Chondrocyte (in vitro differentiated cells): ENCODE results near the gene PBRM1. TPM values are rescaled to one million over a fixed set of nuclear protein-coding genes. Genes with fewer than 3 reads are reported as not detected.

Source experiments
- DNase-seq: peaks from one replicate; pipeline ENCODE4 v3.0.0; 2021; ENCODE audit warnings: mixed read lengths, low spot score
- H3K27ac Mint-ChIP-seq: one replicate; pipeline ENCODE4 v1.8.0; 2021; ENCODE audit warnings: mild to moderate bottlenecking, moderate library complexity, mixed read lengths; ENCODE audit not compliant: unreplicated experiment
- H3K27me3 Mint-ChIP-seq: 2 replicates; pipeline ENCODE4 v1.8.0; 2021; ENCODE audit warnings: low read depth, mixed read lengths
- H3K36me3 Mint-ChIP-seq: 2 replicates; pipeline ENCODE4 v1.8.0; 2021; ENCODE audit warnings: low read depth, mixed read lengths
- H3K4me1 Mint-ChIP-seq: 2 replicates; pipeline ENCODE4 v1.8.0; 2021; ENCODE audit warnings: low read depth, mild to moderate bottlenecking, mixed read lengths
- H3K4me3 Mint-ChIP-seq: one replicate; pipeline ENCODE4 v1.8.0; 2021; ENCODE audit warnings: mild to moderate bottlenecking, moderate library complexity, mixed read lengths; ENCODE audit not compliant: unreplicated experiment
- H3K9me3 Mint-ChIP-seq: 2 replicates; pipeline ENCODE4 v1.8.0; 2021; ENCODE audit warnings: low read depth, mixed read lengths
- total RNA-seq: library from RNA; stranded (reverse); gene quantifications from 3 replicates; pipeline ENCODE4 v1.2.1, GENCODE V29; 2021
- TF ChIP-seq, protein P1 (sequence below): fragments of 200-600 bp; sonication (generic); IDR thresholded peaks from 2 replicates; pipeline ENCODE4 v1.5.0; 2021; ENCODE audit warnings: antibody characterized with exemption, mild to moderate bottlenecking, moderate library complexity

The PBRM1 gene
- total RNA-seq, 1 donor from 2014 or later = 69.0 TPM

DNA sequence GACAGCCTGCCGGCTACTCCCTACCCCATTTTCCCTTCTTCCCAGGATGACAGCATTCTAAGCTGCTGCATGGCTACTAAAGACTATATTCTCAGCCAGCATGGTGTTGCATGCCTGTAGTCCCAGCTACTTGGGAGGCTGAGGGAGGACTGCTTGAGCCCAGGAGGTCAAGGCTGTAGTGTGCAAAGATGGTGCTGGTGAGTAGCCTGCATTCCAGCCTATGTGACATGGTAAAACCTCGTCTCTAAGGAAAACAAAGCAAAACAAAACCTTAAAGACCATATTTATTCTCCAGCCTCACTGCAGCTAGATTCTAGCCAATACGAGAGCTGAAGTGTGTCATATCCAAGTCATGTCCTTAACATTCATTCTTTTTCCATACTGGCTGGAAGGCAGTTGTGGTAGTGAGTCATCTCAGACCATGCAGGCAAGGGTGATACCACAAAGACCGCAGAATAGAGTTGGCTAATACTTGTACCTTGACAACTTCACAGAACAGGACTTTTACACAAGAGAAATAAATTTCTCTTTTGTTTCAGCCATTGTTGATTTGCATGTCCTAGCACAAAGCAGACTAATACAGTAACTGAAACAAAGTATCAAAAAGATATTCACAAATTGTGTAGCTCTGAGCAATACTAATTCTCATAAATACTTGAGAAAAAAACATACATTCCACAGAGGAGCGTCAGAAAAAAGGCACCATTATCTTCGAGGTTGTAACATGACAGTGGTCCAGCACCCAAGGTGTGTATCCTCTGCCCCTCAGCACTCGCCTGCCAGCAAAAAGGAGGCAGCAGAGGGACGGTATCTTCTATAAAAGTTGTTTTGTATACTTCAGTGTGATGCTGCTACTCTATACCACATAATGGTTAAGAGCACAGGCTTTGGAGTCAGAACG lies 14.8 kb downstream of the PBRM1 start:
- peak overlapping the region; percentile 98 for H3K27ac Mint-ChIP-seq
- H3K9me3 Mint-ChIP-seq = no peaks in the 10 kb centered on the region
- H3K4me1 Mint-ChIP-seq = peaks cover 34% of the 10 kb centered on the region
- peaks cover 14% of the 10 kb centered on the region for H3K36me3 Mint-ChIP-seq
- no peaks in the 10 kb centered on the region for H3K27me3 Mint-ChIP-seq
- no peak for DNase-seq
- peak overlapping the region; percentile 64 for H3K4me3 Mint-ChIP-seq
- TF ChIP-seq, protein P1, sequence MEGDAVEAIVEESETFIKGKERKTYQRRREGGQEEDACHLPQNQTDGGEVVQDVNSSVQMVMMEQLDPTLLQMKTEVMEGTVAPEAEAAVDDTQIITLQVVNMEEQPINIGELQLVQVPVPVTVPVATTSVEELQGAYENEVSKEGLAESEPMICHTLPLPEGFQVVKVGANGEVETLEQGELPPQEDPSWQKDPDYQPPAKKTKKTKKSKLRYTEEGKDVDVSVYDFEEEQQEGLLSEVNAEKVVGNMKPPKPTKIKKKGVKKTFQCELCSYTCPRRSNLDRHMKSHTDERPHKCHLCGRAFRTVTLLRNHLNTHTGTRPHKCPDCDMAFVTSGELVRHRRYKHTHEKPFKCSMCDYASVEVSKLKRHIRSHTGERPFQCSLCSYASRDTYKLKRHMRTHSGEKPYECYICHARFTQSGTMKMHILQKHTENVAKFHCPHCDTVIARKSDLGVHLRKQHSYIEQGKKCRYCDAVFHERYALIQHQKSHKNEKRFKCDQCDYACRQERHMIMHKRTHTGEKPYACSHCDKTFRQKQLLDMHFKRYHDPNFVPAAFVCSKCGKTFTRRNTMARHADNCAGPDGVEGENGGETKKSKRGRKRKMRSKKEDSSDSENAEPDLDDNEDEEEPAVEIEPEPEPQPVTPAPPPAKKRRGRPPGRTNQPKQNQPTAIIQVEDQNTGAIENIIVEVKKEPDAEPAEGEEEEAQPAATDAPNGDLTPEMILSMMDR = peak; percentile 13

GRCh38 chr3:52663098-52663497 lies 22.6 kb downstream of the PBRM1 start:
- TF ChIP-seq, protein P1 = no peak
- Mint-ChIP-seq H3K9me3 (no peaks in the 10 kb centered on the region), H3K4me1 (peaks cover 3% of the 10 kb centered on the region), H3K27ac (no peak overlapping the region), H3K4me3 (no peak overlapping the region), H3K27me3 (no peaks in the 10 kb centered on the region), H3K36me3 (peaks cover 24% of the 10 kb centered on the region)
- DNase-seq = no peak

GRCh38 chr3:52660046-52660445 lies 25.7 kb downstream of the PBRM1 start:
- TF ChIP-seq, protein P1 = no peak

GRCh38 chr3:52655895-52656294 lies 29.8 kb downstream of the PBRM1 start:
- H3K4me3 Mint-ChIP-seq = no peak overlapping the region
- H3K9me3 Mint-ChIP-seq = no peaks in the 10 kb centered on the region
- TF ChIP-seq, protein P1 = no peak
- peaks cover 28% of the 10 kb centered on the region for H3K36me3 Mint-ChIP-seq
- H3K27ac Mint-ChIP-seq = no peak overlapping the region
- H3K27me3 Mint-ChIP-seq = no peaks in the 10 kb centered on the region
- no peaks in the 10 kb centered on the region for H3K4me1 Mint-ChIP-seq
- no peak for DNase-seq

More at GRCh38 chr3:52660046-52660445, 25.7 kb downstream of the PBRM1 start:
- Mint-ChIP-seq H3K9me3 (no peaks in the 10 kb centered on the region), H3K4me3 (no peak overlapping the region), H3K27me3 (no peaks in the 10 kb centered on the region), H3K27ac (no peak overlapping the region), H3K4me1 (peaks cover 3% of the 10 kb centered on the region), H3K36me3 (peaks cover 36% of the 10 kb centered on the region)
- DNase-seq = no peak

GRCh38 chr3:52651592-52651991 lies 34.1 kb downstream of the PBRM1 start:
- Mint-ChIP-seq H3K4me3 (no peak overlapping the region), H3K9me3 (no peaks in the 10 kb centered on the region), H3K27ac (no peak overlapping the region), H3K4me1 (peaks cover 12% of the 10 kb centered on the region), H3K36me3 (peaks cover 49% of the 10 kb centered on the region), H3K27me3 (no peaks in the 10 kb centered on the region)
- DNase-seq = no peak
- TF ChIP-seq, protein P1 = no peak
